ENCODE measurements around the gene CLEC4C. TPM values are rescaled to one million over a fixed set of nuclear protein-coding genes. Genes with fewer than 3 reads are reported as not detected.
"Not testable (repeated sequence)": the region's sequence is repeated elsewhere in the genome, so short reads cannot be mapped to it uniquely, and the experiment has no call there.

Gene CLEC4C
- total RNA-seq, 1 donor from 2014 or later, result not detected

DNA sequence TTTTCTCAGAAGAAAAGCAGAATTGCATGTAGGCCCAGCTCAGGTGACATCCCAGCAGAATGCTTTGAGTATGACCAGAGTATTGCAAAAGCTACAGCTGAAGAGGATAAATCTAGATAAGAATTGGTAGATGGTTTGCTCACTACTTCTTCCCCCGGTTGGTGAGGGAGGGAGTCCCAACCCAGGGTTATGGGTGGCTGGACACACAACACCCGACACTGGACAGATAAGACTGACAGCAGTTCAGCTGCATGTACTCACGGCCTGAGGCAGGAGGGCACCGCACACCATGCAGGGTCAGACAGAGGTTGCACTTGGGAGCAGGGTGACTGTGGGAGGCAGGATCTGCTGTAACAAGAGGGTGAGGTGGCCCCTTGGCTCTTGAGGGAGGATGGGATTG lies 1.7 kb upstream of the CLEC4C start:
- no peaks in the 10 kb centered on the region for H3K9me3 Mint-ChIP-seq (ENCODE audit: low read depth)
- no peak overlapping the region for H3K4me3 Mint-ChIP-seq (ENCODE audit: unreplicated experiment)

DNA sequence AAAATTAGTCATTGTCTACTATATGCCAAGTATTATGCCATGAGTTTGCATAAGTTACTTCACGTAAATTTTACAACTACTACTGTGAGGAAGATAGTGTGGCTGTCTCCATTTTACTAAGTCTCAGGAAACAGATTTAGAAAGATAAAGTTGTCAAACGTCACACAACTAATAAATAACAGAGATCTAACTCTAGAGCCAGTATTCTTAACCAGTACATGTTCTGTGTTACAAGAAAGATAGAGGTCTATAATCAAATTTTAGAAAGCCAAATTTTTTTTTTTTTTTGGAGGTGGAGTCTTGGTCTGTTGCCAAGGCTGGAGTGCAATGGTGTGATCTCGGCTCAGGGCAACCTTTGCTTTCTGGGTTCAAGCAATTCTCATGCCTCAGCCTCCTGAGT lies 14.2 kb downstream of the CLEC4C start:
- Mint-ChIP-seq H3K27ac (ENCODE audit: unreplicated experiment) (no peak overlapping the region), H3K9me3 (ENCODE audit: low read depth) (peaks cover under 1% of the 10 kb centered on the region), H3K4me3 (ENCODE audit: unreplicated experiment) (no peak overlapping the region), H3K4me1 (ENCODE audit: low read depth) (no peaks in the 10 kb centered on the region), H3K27me3 (ENCODE audit: low read depth) (peaks cover 5% of the 10 kb centered on the region), H3K36me3 (ENCODE audit: low read depth) (no peaks in the 10 kb centered on the region)
- peak; percentile 1 for DNase-seq (ENCODE audit: low spot score)
- TF ChIP-seq, protein P1, sequence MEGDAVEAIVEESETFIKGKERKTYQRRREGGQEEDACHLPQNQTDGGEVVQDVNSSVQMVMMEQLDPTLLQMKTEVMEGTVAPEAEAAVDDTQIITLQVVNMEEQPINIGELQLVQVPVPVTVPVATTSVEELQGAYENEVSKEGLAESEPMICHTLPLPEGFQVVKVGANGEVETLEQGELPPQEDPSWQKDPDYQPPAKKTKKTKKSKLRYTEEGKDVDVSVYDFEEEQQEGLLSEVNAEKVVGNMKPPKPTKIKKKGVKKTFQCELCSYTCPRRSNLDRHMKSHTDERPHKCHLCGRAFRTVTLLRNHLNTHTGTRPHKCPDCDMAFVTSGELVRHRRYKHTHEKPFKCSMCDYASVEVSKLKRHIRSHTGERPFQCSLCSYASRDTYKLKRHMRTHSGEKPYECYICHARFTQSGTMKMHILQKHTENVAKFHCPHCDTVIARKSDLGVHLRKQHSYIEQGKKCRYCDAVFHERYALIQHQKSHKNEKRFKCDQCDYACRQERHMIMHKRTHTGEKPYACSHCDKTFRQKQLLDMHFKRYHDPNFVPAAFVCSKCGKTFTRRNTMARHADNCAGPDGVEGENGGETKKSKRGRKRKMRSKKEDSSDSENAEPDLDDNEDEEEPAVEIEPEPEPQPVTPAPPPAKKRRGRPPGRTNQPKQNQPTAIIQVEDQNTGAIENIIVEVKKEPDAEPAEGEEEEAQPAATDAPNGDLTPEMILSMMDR (IDR thresholded peaks at IDR 0.05), result no peak

More for the DNA sequence above, 1.7 kb upstream of the CLEC4C start:
- Mint-ChIP-seq H3K36me3 (ENCODE audit: low read depth) (no peaks in the 10 kb centered on the region), H3K4me1 (ENCODE audit: low read depth) (no peaks in the 10 kb centered on the region), H3K27me3 (ENCODE audit: low read depth) (peaks cover 2% of the 10 kb centered on the region), H3K27ac (ENCODE audit: unreplicated experiment) (no peak overlapping the region)
- DNase-seq (ENCODE audit: low spot score), result peak; percentile 68
- TF ChIP-seq, protein P1 (IDR thresholded peaks at IDR 0.05), result no peak

DNA sequence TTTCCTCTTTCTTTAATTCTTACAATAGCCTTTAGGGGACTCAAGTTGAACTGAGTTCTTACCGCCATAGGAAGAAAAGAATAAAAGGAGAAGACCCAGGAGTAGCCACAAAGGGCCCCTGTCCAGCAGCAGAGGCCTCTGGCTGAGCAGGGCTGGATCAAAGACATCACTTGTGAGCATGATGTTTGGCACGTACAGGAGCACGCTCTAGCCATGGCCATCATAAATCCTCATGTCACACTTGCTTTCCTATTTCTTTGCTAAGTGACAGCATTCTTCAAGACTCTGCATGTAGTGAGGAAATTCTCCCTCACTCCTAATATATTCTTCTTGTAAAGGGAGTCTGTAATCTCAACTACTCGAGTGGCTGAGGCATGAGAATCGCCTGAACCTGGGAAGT lies 15.7 kb downstream of the CLEC4C start:
- Mint-ChIP-seq H3K9me3 (ENCODE audit: low read depth) (peaks cover 5% of the 10 kb centered on the region), H3K27ac (ENCODE audit: unreplicated experiment) (no peak overlapping the region), H3K4me3 (ENCODE audit: unreplicated experiment) (no peak overlapping the region), H3K4me1 (ENCODE audit: low read depth) (no peaks in the 10 kb centered on the region), H3K36me3 (ENCODE audit: low read depth) (no peaks in the 10 kb centered on the region), H3K27me3 (ENCODE audit: low read depth) (peaks cover 5% of the 10 kb centered on the region)
- TF ChIP-seq, protein P1 (IDR thresholded peaks at IDR 0.05), result no peak
- DNase-seq (ENCODE audit: low spot score), result no peak

DNA sequence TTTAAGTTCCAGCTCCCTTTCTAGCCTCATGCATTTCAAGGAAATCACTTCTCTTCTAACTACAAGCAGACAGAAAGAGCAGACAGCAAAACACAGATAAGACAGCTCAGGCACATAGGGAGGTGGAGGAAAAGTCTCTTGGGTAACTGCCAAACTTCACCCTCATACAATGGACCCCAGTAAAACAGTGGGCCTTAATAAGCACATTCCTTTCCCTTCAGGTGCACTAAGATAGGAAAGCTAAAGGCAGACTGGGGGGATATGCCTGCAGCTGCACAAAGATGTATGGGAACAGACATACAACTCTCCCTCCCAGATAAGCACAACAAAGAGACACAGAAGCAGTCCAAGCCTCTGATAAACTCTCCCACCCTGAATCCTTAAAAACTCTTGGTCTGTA lies 16.2 kb downstream of the CLEC4C start:
- H3K4me3 Mint-ChIP-seq (ENCODE audit: unreplicated experiment); H3K4me1 Mint-ChIP-seq (ENCODE audit: low read depth); H3K27me3 Mint-ChIP-seq (ENCODE audit: low read depth); DNase-seq (ENCODE audit: low spot score); H3K27ac Mint-ChIP-seq (ENCODE audit: unreplicated experiment); H3K9me3 Mint-ChIP-seq (ENCODE audit: low read depth); H3K36me3 Mint-ChIP-seq (ENCODE audit: low read depth): not testable (repeated sequence)

DNA sequence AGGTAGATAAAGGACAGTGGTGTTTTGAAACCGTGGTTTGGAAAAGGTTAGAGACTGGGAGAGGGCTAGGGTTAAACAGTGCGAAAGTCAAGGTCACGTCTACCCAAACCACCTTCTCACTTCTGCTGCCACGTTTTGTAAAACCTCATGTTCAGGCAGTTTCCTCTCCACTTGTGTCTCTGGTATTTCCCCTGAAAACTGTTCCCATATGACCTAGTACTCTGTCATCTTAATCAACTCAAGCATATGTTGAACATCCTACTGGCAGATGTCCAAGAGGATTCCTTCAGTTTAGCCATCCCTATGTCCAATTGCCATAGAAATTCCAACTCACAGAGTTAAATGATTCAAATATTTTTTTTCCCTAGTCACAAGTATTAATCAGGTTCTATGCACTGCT lies 17.4 kb downstream of the CLEC4C start:
- DNase-seq (ENCODE audit: low spot score), result no peak
- peaks cover 5% of the 10 kb centered on the region for H3K27me3 Mint-ChIP-seq (ENCODE audit: low read depth)
- H3K4me3 Mint-ChIP-seq (ENCODE audit: unreplicated experiment), result no peak overlapping the region
- H3K36me3 Mint-ChIP-seq (ENCODE audit: low read depth), result no peaks in the 10 kb centered on the region
- no peaks in the 10 kb centered on the region for H3K4me1 Mint-ChIP-seq (ENCODE audit: low read depth)
- no peak overlapping the region for H3K27ac Mint-ChIP-seq (ENCODE audit: unreplicated experiment)
- peaks cover 5% of the 10 kb centered on the region for H3K9me3 Mint-ChIP-seq (ENCODE audit: low read depth)
- TF ChIP-seq, protein P1 (IDR thresholded peaks at IDR 0.05), result no peak

DNA sequence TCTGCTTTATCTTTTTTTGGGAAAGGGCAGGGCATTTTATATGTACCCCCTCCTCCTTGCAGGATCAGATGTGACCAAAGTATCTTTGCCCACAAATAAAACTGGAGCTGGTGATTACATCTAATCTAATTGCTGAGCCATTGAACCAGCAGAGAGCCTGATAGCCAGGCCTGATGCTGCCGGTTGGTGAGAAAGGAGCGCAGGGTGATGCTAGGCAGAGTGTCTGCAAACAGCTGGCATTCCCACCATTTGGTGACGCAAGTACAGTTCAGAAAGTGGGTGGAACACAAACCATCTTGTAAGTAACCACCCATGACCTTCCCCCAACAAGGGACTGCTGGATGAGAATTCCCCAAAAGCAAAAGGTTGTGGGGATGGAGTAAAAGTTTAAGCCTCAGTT lies 23.2 kb downstream of the CLEC4C start:
- Mint-ChIP-seq H3K4me3 (ENCODE audit: unreplicated experiment) (no peak overlapping the region), H3K36me3 (ENCODE audit: low read depth) (no peaks in the 10 kb centered on the region), H3K9me3 (ENCODE audit: low read depth) (peaks cover 5% of the 10 kb centered on the region), H3K4me1 (ENCODE audit: low read depth) (no peaks in the 10 kb centered on the region), H3K27ac (ENCODE audit: unreplicated experiment) (no peak overlapping the region), H3K27me3 (ENCODE audit: low read depth) (no peaks in the 10 kb centered on the region)
- peak; percentile 19 for DNase-seq (ENCODE audit: low spot score)
- TF ChIP-seq, protein P1 (IDR thresholded peaks at IDR 0.05), result no peak
